Activated CD4-positive, CD25-positive, alpha-beta regulatory T cell treated with anti-CD3 and anti-CD28 coated beads, Interleukin-2, amount 50 U/mL, for 72 hours (primary cell): Measurements from ENCODE around the gene FPR3.
A peak's percentile ranks its signal among the peaks of the same experiment; 100 is the strongest.
"Not testable (repeated sequence)": the region's sequence is repeated elsewhere in the genome, so short reads cannot be mapped to it uniquely, and the experiment has no call there.

ENCODE experiments used
- DNase-seq: peaks from one replicate; pipeline ENCODE4 v3.0.0; 2021

FPR3 gene

GRCh38 chr19:51794885-51795490 lies at the start of gene FPR3:
Gene FPR3, plus strand, starts transcription at chr19:51795157. Its CDS starts 28,592 bp downstream, at chr19:51823749.
- no peak for DNase-seq

GRCh38 chr19:51746731-51747130 lies 48.2 kb upstream of the FPR3 start:
- DNase-seq: no peak

DNA sequence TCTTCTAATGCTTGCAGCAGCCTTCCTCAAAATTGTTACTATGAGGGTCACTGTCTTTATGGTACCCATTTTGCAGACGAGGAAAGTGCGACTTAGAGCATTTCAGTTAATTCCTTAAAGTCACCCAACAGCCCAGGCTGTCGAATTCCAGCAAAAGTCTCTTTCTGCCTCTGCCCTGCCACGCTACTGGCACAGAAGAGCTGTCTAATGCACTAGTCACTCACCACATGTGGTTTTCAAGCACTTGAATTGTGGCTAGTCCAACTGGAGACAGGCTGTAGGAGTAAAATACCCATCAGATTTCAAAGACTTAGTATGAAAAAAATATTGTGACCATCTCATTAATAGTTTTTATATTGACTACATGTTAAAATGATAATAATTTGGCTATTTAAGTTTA lies 45.0 kb upstream of the FPR3 start:
- no peak for DNase-seq

DNA sequence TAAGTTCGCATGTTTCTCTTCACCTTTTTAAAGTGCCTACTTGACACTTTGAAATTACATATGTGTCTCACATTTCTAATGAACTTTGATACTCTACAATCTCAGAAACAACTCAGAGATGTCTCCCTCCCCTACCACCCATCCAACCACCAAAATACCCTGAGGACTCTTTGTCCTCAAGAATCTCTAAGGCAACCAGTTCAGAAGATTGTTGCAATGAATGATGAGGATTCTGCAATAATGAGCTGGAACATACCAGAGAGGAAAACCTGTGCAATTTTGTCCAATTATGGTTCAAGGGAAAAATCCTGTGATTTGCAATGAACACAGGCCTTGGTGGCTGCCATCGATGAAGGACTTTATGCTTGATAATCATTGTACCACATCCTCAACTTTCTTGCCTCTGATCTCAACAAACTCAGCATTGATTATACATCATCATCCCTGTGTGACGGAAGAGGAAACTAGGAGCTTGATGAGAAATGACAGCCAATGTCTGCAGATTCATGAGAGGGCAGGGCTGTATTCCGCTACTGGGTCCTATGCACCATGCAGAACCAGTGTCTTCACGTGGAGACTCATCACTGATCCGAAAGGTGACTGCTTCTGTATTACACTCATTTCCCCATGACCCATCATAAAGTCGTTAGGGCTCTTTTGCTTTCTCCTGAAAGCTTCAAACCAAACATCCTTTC lies 44.4 kb upstream of the FPR3 start:
- DNase-seq: no peak

- DNase-seq: no peak
These were observed 43.3 kb upstream of the FPR3 start, which contains the start of gene FPR1 for GRCh38 chr19:51751655-51752054. Gene FPR1, minus strand, starts transcription at chr19:51751878. Its CDS starts 4,884 bp downstream, at chr19:51746994.

DNA sequence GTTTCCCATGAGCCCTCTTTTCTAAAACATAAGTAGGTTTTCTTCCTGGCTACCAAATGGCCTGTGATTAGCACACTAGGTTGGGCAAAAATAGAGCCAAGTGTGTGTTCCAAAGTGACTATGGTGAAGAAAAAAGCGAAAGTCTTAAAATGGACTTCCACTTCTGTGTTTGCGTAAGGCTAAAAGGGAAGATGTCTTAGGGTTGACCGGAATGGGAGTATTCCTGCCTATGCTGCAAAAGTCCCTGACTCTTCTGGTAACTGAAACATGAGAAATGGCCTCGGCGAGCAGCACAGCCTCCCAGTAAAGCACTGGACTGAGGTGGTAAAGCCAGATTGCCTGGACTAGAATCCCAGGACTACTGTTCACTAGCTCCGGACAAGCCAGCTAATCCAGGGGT lies 40.8 kb upstream of the FPR3 start:
- no peak for DNase-seq

GRCh38 chr19:51754770-51755169 lies 40.2 kb upstream of the FPR3 start:
- no peak for DNase-seq

GRCh38 chr19:51755571-51755970 lies 39.4 kb upstream of the FPR3 start:
- DNase-seq: no peak

DNA sequence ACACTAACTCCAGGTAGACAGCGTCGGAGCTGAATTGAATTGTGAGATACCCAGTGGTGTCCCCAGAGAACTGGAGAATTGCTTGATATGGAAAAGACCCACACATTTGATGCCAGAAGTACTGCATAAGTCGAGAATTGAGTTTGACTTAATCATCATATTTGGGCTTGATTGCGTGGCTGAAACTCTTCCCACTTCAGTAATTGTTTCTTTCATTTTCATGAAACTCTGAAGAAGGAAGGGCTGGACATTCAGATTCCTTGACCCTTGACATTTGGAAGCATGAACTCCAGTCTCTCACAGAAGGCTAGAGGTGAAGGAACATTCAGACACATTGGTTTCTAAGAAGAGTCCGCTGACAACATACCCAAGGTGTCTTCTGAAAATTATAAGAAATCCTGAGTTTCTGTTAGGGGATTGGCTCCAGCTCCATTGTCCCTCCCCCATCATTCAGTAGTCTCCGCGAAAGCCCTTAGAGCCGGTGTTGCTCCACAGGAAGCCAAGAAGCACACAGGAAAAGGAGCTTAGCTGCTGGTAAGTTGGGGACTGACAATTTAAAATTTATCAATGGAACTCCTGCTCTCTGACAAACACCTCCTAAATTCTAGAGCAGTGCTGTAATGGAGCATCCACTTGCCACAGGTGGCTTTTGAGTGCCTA lies 34.1 kb upstream of the FPR3 start, which contains the start of gene FPR2:
FPR2 (plus strand) TSS at position 484 of the 660 bp plus-strand sequence. CDS start 7,479 bp downstream, outside the sequence.
- DNase-seq: no peak

DNA sequence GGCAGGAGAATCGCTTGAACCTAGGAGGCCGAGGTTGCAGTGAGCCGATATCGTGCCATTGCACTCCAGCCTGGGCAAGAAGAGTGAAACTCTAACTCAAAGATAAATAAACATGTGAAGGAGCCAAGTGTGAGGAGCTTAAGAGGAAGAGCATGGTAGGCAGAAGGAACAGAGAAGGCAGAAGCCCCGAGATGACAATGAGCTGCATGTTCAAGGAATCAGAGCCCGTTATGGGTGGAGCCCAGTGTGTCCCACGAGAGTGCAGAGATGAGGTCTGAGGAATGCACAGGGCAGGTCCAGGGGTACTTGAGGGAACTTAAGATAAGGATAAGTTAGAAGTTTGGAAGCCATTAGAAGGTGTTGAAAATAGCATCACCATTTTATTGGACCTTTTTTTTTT lies 33.3 kb upstream of the FPR3 start:
- no peak for DNase-seq

GRCh38 chr19:51765086-51765485 lies 29.9 kb upstream of the FPR3 start:
- DNase-seq: no peak

DNA sequence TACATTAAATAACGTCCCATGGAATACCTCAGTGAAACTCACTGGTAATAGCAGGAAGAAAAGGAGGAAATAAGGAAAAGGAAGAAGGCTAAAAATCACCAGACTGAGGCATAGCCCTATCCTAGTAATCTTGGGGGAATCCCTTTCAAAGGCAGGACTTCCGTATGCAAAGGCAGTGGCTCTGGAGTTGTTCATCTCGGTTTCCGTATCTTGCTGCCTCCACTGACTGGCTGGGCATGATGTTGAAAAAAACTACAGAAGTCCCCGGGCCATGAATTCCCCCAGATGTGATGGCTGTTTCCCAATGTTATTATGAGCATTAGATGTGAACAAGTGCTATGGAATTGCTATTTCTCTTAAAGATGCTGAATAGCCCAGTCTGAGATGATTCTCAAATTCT lies 28.5 kb upstream of the FPR3 start:
- DNase-seq: no peak

DNA sequence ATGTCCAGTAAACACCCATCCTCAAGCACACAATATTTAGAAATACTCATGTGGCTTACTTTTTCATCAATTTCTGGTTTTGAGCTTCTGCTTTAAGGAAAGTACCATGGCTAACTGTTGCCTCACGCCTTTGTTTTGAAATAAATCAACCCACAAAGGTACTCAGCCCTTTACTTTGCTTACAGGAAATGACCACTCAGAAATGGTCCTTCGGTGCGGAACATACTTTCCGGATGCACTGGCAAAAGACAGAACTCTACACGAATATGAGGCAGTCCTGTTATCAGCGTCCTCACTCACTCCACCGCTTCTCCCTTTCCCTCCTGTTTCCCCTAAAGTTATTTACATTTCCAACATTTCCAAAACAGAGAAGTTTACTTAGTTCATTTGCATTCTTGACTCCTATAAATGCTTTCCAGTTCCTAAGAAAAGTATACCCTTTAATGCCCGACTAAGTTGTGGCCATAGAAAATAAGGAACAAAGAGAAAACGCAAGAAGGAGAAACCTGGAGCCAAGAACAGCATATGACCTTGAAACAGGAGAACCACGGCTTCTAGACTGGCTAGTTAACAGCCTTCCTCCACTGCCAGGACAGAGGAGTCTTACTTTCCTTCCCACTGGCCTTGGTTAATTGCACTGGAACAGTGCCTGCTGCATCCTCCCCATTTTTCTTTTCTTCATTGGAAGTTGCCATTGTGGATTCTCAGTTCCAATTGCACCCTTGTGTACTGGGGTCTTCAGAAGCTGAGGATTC lies 23.4 kb upstream of the FPR3 start:
- no peak for DNase-seq

DNA sequence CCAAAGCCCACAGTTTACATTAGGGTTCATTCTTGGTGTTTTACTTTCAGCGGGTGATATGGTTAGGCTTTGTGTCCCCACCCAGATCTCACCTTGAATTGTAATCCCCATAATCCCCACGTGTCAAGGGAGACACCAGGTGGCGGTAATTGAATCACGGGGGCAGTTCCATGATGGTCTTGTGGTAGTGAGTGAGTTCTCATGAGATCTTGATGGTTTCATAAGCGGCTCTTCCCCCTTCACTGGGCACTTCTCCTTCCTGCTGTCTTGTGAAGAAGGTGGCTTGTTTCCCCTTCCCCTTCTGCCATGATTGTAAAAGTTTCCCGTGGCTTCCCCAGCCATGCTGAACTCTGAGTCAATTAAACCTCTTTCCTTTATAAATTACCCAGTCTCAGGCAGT lies 22.0 kb upstream of the FPR3 start:
- DNase-seq: no peak

DNA sequence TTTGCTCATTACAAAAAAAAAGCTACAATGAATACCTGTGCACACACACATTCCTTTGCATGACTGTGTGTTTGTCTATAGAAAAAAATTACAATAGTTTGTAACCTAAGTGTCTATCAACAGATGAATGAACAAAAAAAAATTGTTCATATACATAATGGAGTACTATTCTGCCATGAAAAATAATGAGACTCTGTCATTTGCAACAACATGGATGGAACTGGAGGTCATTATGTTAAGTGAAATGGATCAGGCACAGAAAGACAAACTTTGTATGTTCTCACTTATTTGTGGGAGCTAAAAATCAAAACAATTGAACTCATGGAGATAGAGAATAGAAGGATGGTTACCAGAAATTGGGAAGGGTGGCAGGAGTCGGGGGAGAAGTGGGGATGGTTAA lies 18.4 kb upstream of the FPR3 start:
- DNase-seq: not testable (repeated sequence)

DNA sequence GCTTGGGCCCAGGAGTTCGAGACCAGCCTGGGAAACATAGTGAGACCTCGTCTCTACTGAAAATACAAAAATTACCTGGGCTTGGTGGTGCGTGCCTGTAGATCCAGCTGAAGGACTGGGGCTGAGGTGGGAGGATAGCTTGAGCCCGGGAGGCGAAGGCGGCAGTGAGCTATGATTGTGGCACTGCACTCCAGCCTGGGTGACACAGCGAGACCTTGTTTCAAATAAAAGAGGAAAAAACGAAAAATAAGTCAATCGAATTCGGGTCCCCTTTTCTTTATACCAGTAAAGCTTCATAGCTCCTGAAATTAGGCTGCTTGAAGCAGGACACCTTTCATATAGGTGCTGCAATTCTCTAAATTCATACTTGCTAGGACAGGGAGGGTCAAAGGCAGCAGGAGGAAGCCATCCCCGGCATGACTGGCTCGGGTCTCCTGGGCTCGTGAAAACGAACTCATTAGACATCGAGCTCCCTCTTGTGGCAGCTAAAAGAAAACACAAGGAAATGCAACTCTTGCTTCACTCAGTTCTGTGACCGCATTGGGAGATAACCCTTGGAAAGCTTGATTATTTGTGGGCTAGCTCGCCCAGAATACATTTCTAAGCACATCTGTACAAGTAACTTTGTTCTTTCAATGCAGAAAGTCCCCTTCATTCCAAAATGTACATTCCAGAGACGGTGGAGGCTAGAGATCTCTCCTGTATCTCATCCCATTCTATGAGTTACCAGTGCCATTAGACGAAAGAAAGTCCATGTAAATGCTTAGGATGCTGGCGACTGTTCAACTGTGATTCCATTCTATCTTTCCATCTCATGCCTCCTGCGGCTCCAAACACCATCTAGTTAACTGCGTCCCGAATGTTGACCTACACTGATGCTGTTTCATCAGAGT lies 17.1 kb upstream of the FPR3 start:
- peak; percentile 34 for DNase-seq

DNA sequence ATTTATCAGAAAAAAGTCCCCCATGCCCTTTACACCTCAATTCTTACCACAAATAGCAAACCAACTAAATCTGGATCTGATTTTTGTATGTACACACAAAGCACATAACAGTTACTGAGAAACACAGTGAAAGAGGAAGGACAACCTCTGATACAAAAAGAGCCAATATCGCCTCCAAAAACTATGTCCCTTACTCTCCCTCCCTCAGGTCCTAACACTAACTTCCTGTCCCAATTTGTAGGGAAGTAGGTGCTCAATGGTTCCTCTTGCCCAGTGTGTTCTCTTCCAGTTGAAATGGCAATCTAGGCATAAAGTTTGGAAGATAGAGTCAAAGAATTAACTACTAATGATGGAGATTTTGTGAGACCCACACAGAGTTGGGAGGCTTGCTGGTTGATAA lies 15.8 kb upstream of the FPR3 start:
- DNase-seq: no peak

DNA sequence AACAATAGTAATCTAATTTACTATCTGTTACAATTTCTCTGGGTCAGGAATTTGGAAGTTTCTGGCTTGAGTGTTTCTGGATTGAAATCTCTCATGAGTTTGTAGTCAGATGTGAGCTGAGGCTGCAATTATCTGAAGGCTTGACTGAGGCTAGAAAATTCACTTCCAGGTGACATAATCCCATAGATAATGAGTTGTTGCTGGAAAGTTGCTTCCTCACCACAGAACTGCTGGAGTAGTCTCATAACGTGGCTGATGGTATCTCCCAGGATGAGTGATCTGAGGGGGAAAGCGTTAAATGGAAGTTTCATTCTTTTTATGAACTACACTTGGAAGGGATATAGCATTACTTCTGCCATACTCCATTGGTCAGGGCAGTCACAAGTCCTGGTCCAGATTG lies 15.3 kb upstream of the FPR3 start:
- no peak for DNase-seq

GRCh38 chr19:51780270-51780669 lies 14.7 kb upstream of the FPR3 start:
- DNase-seq: no peak

GRCh38 chr19:51781999-51782398 lies 13.0 kb upstream of the FPR3 start:
- DNase-seq: no peak

- no peak for DNase-seq
These were observed 11.6 kb upstream of the FPR3 start for GRCh38 chr19:51783372-51783771.

DNA sequence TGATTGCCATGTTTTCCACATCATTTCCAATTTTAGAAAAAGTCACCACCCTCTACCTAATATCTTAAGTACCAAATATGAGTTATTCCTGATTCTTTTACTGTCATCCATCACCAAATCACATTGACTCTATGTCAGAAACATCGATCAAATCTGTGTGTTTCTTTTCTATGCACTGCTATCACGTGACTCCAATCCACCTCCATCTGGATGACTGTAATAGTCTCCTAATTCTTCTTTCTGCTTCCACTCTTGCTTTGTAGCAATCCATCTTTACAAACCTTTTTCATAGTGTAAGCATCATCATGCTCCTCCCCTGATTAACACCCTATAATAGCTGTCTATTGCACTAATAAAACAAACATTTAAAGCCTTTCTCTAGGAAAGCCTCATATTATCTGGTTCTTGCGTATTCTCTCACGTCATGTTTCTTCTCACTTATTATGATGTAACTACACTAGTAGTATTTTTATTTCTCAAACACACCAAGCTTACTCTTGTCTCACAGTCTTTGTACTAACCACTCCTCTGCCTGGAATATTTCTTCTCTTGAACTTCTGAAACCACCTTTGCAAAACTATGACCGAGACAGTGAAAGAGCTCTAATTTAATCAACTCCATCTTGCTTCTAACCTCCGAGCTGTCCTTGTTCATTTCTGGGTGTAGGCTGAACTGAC lies 10.7 kb upstream of the FPR3 start:
- DNase-seq: no peak
